Duodenal mucosa (tissue), 2 donors: ENCODE measurements around the gene SCARF1.

Experiments
- H3K27ac ChIP-seq: one replicate; pipeline ENCODE4 v1.7.0; 2013; ENCODE audit warnings: low read depth, low read length
- H3K27me3 ChIP-seq, 2 donors: one replicate each; pipeline ENCODE4 v1.7.0; 2013; ENCODE audit warnings: low read length in 2 of 2, control low read depth in 1 of 2; ENCODE audit not compliant: insufficient read depth in 2 of 2, control insufficient read depth in 1 of 2
- H3K36me3 ChIP-seq, 2 donors: one replicate each; pipeline ENCODE4 v1.7.0; 2013; ENCODE audit warnings: low read length in 2 of 2, control low read depth in 1 of 2; ENCODE audit not compliant: insufficient read depth in 2 of 2, control insufficient read depth in 1 of 2
- H3K4me1 ChIP-seq, 2 donors: one replicate each; pipeline ENCODE4 v1.7.0; 2013; ENCODE audit warnings: low read length in 2 of 2, control low read depth in 1 of 2; ENCODE audit not compliant: insufficient read depth in 2 of 2, control insufficient read depth in 1 of 2
- H3K4me3 ChIP-seq, 2 donors: one replicate each; pipeline ENCODE4 v1.7.0; 2013; ENCODE audit warnings: low read length in 2 of 2, low read depth in 1 of 2
- H3K9ac ChIP-seq, 2 donors: one replicate each; pipeline ENCODE4 v1.7.0; 2013; ENCODE audit warnings: low read length in 2 of 2, low read depth in 1 of 2
- H3K9me3 ChIP-seq, 2 donors: one replicate each; pipeline ENCODE4 v1.7.0; 2013; ENCODE audit warnings: low read length in 2 of 2, control low read depth in 1 of 2; ENCODE audit not compliant: control insufficient read depth in 1 of 2

SCARF1 gene

DNA sequence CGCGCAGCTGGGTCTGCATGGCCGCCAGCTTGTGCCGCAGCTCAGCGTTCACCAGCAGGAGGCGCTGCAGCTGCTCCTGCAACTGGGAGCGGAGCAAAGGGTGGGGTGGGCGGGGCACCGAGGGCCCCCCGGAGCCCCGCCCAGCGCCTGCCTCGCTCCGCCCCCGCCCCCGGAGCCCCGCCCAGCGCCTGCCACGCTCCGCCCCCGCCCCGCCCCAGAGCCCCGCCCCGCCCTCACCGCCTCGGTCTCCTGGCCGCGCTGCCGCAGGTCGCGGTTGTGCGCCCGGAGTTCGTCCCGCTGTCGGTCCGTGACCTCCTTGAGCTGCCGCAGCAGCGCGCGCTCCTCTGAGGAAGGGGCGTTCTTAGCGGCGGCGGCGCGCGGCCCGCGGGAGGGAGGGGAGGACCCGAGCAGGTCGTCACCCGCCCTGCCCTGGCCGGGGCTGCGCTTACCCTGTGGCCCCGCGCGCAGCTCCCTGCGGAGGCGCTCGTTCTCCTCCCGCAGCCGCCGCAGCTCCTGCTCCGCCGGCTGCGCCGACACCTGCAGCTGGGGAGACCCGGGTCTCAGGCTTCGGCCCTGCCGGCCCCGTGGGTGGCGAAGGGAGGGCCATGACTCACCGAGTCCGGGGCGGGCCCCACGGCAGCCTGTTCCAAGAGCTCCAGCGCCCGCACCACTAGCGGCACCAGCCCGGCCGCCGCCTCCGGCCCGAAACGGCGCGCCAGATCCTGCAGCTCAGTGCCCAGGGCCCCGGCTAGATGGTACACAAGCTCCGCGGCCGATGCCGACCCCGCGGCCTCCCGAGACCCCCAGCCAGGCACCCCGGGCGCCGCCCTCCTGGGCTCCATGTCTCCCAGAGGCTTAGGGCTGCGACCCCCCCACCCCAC, 3.7 kb upstream of the SCARF1 start:
- no peaks in the 10 kb centered on the region for H3K27me3 ChIP-seq
- peak overlapping the region; percentile 73 to 79 for H3K4me3 ChIP-seq
- H3K4me1 ChIP-seq = peaks cover 33 to 53% of the 10 kb centered on the region in 2 donors

GRCh38 chr17:1648173-1648962, 2.8 kb upstream of the SCARF1 start:
- peak overlapping the region; percentile 61 to 86 for H3K9ac ChIP-seq

More for the DNA sequence above, 3.7 kb upstream of the SCARF1 start:
- Histone ChIP-seq H3K36me3 (peaks cover 25 to 48% of the 10 kb centered on the region in 2 donors), H3K27ac (peak overlapping the region; percentile 99), H3K9me3 (no peaks in the 10 kb centered on the region), H3K9ac (peak overlapping the region; percentile 61 to 79)

DNA sequence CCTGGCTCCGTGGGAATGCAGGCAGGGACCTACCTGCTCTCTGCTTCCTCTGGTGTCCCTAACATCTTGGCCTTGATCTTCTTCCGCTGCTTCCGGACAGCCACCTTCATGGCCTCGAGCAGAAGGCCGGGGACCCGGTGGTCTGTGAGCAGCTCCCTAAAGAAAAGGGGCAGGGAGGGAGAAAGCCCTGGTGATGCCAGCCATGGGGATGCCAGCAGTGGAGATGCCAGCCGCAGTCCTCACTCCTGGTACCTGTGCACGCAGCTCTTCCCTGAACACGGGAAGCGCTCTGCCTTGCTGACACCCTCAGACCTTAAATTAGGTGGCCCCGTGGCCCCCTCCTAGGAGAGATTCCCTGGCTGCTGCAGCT, 2.3 kb upstream of the SCARF1 start:
- Histone ChIP-seq H3K9ac (peak overlapping the region; percentile 61 to 86), H3K4me3 (peak overlapping the region; percentile 78 to 79), H3K36me3 (peaks cover 13 to 34% of the 10 kb centered on the region in 2 donors), H3K27ac (peak overlapping the region; percentile 78), H3K9me3 (no peaks in the 10 kb centered on the region), H3K4me1 (peaks cover 37 to 58% of the 10 kb centered on the region in 2 donors), H3K27me3 (no peaks in the 10 kb centered on the region)

More at GRCh38 chr17:1648173-1648962, 2.8 kb upstream of the SCARF1 start:
- peaks cover 16 to 40% of the 10 kb centered on the region in 2 donors for H3K36me3 ChIP-seq
- H3K4me1 ChIP-seq = peaks cover 37 to 58% of the 10 kb centered on the region in 2 donors
- H3K9me3 ChIP-seq = no peaks in the 10 kb centered on the region
- H3K4me3 ChIP-seq = peak overlapping the region; percentile 78 to 79
- no peaks in the 10 kb centered on the region for H3K27me3 ChIP-seq
- H3K27ac ChIP-seq = peak overlapping the region; percentile 78

GRCh38 chr17:1646199-1646875, 805 bp upstream of the SCARF1 start:
- H3K4me3 ChIP-seq = no peak overlapping the region
- no peak overlapping the region for H3K9ac ChIP-seq
- H3K27ac ChIP-seq = no peak overlapping the region
- H3K4me1 ChIP-seq = peaks cover 36 to 56% of the 10 kb centered on the region in 2 donors
- H3K9me3 ChIP-seq = no peaks in the 10 kb centered on the region
- H3K36me3 ChIP-seq = peaks cover 10 to 20% of the 10 kb centered on the region in 2 donors
- no peaks in the 10 kb centered on the region for H3K27me3 ChIP-seq

- H3K4me3 ChIP-seq = peak overlapping the region; percentile 43 to 62
- H3K4me1 ChIP-seq = peaks cover 21 to 43% of the 10 kb centered on the region in 2 donors
- no peaks in the 10 kb centered on the region for H3K9me3 ChIP-seq
- H3K36me3 ChIP-seq = peaks cover 3 to 11% of the 10 kb centered on the region in 2 donors
- peak overlapping the region; percentile 23 for H3K27ac ChIP-seq
- no peaks in the 10 kb centered on the region for H3K27me3 ChIP-seq
- peak overlapping the region; percentile 19 to 57 for H3K9ac ChIP-seq
Measured at GRCh38 chr17:1644493-1645206, 882 bp downstream of the SCARF1 start.

DNA sequence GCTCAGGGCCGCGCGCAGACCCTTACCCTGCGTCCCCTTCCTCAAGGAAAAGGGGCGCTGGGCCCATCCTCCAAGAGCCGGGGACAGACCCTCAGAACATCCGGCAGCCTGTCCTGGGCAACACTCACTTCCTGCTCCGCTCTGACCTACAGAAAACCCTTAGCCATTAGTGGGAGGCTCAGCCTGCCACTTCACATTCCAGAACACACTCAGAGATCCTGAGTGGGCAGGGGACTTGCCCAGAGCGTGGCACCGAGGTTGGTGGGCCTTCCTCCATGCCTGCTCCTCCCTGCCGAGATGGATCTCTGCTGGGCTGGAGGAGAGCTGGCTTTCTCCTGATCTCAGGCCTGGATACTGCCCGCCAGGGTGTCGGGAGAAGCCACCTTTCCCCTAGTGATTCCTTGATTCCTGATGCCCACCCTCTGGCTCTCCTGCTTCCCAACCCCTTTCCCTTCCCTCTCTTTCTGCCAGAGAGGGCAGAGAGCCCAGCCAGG, 1.5 kb downstream of the SCARF1 start:
- H3K27ac ChIP-seq = peak overlapping the region; percentile 30
- no peaks in the 10 kb centered on the region for H3K27me3 ChIP-seq
- H3K9ac ChIP-seq = peak overlapping the region in 1 of 2 donors; percentile 57
- peaks cover 3 to 11% of the 10 kb centered on the region in 2 donors for H3K36me3 ChIP-seq
- H3K4me3 ChIP-seq = peak overlapping the region; percentile 56 to 62
- no peaks in the 10 kb centered on the region for H3K9me3 ChIP-seq
- H3K4me1 ChIP-seq = peaks cover 21 to 43% of the 10 kb centered on the region in 2 donors

- Histone ChIP-seq H3K27me3 (no peaks in the 10 kb centered on the region), H3K36me3 (peaks cover 3 to 11% of the 10 kb centered on the region in 2 donors), H3K9ac (peak overlapping the region in 1 of 2 donors; percentile 57), H3K9me3 (no peaks in the 10 kb centered on the region), H3K4me3 (peak overlapping the region; percentile 56 to 62), H3K4me1 (peaks cover 21 to 41% of the 10 kb centered on the region in 2 donors), H3K27ac (no peak overlapping the region)
Measured at GRCh38 chr17:1643293-1643998, 2.1 kb downstream of the SCARF1 start.

DNA sequence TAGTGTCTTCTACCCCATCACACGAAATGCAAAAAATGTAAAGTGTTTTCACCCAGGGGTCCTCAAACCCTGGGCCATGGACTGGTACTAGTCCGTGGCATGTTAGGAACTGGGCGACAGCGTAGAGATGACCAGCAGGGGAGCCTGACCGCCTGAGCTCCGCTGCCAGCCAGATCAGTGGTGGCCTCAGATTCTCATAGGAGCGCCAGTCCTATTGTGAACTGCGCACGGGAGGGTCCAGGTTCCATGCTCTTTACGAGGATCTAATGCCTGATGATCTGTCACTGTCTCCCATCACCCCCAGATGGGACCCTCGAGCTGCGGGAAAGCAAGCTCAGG, 4.5 kb downstream of the SCARF1 start:
- H3K36me3 ChIP-seq = peaks cover 0 to 2% of the 10 kb centered on the region in 2 donors

More for the DNA sequence above, 4.5 kb downstream of the SCARF1 start:
- Histone ChIP-seq H3K9ac (no peak overlapping the region), H3K27ac (no peak overlapping the region), H3K27me3 (no peaks in the 10 kb centered on the region), H3K4me3 (no peak overlapping the region), H3K9me3 (no peaks in the 10 kb centered on the region), H3K4me1 (peaks cover 8 to 23% of the 10 kb centered on the region in 2 donors)
